SK-N-SH treated with all-trans-retinoic acid at 6 μM for 48 hours (cell line): Measurements from ENCODE around the gene HEXIM1.

Source experiments
- ATAC-seq: fragments of 200-7000 bp; cut with Tn5 transposase; 3 replicates; pipeline ENCODE4 v1.9.1; 2020; ENCODE audit warnings: mild to moderate bottlenecking, moderate library complexity
- ARNTL ChIP-seq: fragments of 450-650 bp; formaldehyde crosslinking; IDR thresholded peaks from 2 replicates; pipeline ENCODE4 v1.5.0; 2020; ENCODE audit warnings: low read depth, mild to moderate bottlenecking, moderate library complexity, borderline replicate concordance
- BACH2 ChIP-seq: fragments of 250-450 bp; sonication (Bioruptor Pico); IDR thresholded peaks from 2 replicates; pipeline ENCODE4 v1.9.0; 2021; ENCODE audit warnings: mild to moderate bottlenecking, borderline replicate concordance
- CREB5 ChIP-seq: fragments of 250-450 bp; sonication (Bioruptor Pico); IDR thresholded peaks from 2 replicates; pipeline ENCODE4 v1.5.1; 2020; ENCODE audit warnings: low read depth, mild to moderate bottlenecking, moderate library complexity
- CSDC2 ChIP-seq: fragments of 250-450 bp; sonication (Bioruptor Pico); IDR thresholded peaks from 2 replicates; pipeline ENCODE4 v1.5.0; 2020; ENCODE audit warnings: mild to moderate bottlenecking, moderate library complexity
- GLIS3 ChIP-seq: fragments of 250-450 bp; sonication (Bioruptor Pico); IDR thresholded peaks from 2 replicates; pipeline ENCODE4 v1.5.0; 2020; ENCODE audit warnings: mild to moderate bottlenecking, moderate library complexity
- ISL1 ChIP-seq: fragments of 250-450 bp; sonication (Bioruptor Pico); IDR thresholded peaks from 2 replicates; pipeline ENCODE4 v2.1.2; 2022; ENCODE audit warnings: mild to moderate bottlenecking, moderate library complexity
- OSR1 ChIP-seq: fragments of 250-450 bp; sonication (Bioruptor Pico); IDR thresholded peaks from 2 replicates; pipeline ENCODE4 v1.8.0; 2022; ENCODE audit warnings: moderate library complexity, mild to moderate bottlenecking, inconsistent platforms
- PATZ1 ChIP-seq: fragments of 250-450 bp; sonication (Bioruptor Pico); IDR thresholded peaks from 2 replicates; pipeline ENCODE4 v1.8.0; 2020; ENCODE audit warnings: mild to moderate bottlenecking, moderate library complexity, borderline replicate concordance
- PPARA ChIP-seq: fragments of 250-450 bp; sonication (Bioruptor Pico); IDR thresholded peaks from 2 replicates; pipeline ENCODE4 v1.5.0; 2020; ENCODE audit warnings: mild to moderate bottlenecking, borderline replicate concordance
- RARB ChIP-seq: fragments of 250-450 bp; sonication (Bioruptor Pico); IDR thresholded peaks from 2 replicates; pipeline ENCODE4 v1.8.0; 2021; ENCODE audit warnings: mild to moderate bottlenecking, moderate library complexity
- SNAI2 ChIP-seq: fragments of 250-450 bp; sonication (Bioruptor Pico); IDR thresholded peaks from 2 replicates; pipeline ENCODE4 v1.5.0; 2020; ENCODE audit warnings: mild to moderate bottlenecking, moderate library complexity
- TCF4 ChIP-seq: fragments of 250-450 bp; sonication (Bioruptor Pico); IDR thresholded peaks from 2 replicates; pipeline ENCODE4 v1.8.0; 2021; ENCODE audit warnings: mild to moderate bottlenecking, moderate library complexity, borderline replicate concordance
- ZC3H10 ChIP-seq: fragments of 250-450 bp; sonication (Bioruptor Pico); IDR thresholded peaks from 2 replicates; pipeline ENCODE4 v1.5.1; 2021; ENCODE audit warnings: mild to moderate bottlenecking, moderate library complexity
- ZFP3 ChIP-seq: fragments of 250-450 bp; sonication (Bioruptor Pico); IDR thresholded peaks from 2 replicates; pipeline ENCODE4 v1.5.0; 2020; ENCODE audit warnings: mild to moderate bottlenecking, moderate library complexity
- ZFP30 ChIP-seq: fragments of 450-650 bp; formaldehyde crosslinking; IDR thresholded peaks from 2 replicates; pipeline ENCODE4 v1.5.0; 2022; ENCODE audit warnings: mild to moderate bottlenecking, moderate library complexity
- ZNF565 ChIP-seq: fragments of 450-650 bp; formaldehyde crosslinking; conservative IDR thresholded peaks from 2 replicates; pipeline ENCODE4 v1.5.0; 2020; ENCODE audit warnings: low read depth, mild to moderate bottlenecking, moderate library complexity
- ZNF70 ChIP-seq: fragments of 450-650 bp; formaldehyde crosslinking; IDR thresholded peaks from 2 replicates; pipeline ENCODE4 v1.5.0; 2020; ENCODE audit warnings: mild to moderate bottlenecking, moderate library complexity
- ZNF8 ChIP-seq: fragments of 450-650 bp; formaldehyde crosslinking; IDR thresholded peaks from 2 replicates; pipeline ENCODE4 v1.5.0; 2020; ENCODE audit warnings: mild to moderate bottlenecking, moderate library complexity
- TF ChIP-seq, protein P1 (sequence below): fragments of 250-450 bp; sonication (Bioruptor Pico); IDR thresholded peaks from 2 replicates; pipeline ENCODE4 v1.5.0; 2020; ENCODE audit warnings: mild to moderate bottlenecking, moderate library complexity
- TF ChIP-seq, protein P2 (sequence below): fragments of 250-450 bp; sonication (Bioruptor Pico); IDR thresholded peaks from 2 replicates; pipeline ENCODE4 v1.5.1; 2021; ENCODE audit warnings: mild to moderate bottlenecking, moderate library complexity

Gene HEXIM1

GRCh38 chr17:45108595-45109521 lies 39.4 kb upstream of the HEXIM1 start:
- TF ChIP-seq ARNTL = no peak
- no peak for TF ChIP-seq PATZ1
- no peak for TF ChIP-seq ZNF8 (CRISPR knock-in tag)
- no peak for TF ChIP-seq ZFP30 (CRISPR knock-in tag)
- TF ChIP-seq SNAI2 (CRISPR knock-in tag) = no peak
- no peak for TF ChIP-seq PPARA
- TF ChIP-seq BACH2 (CRISPR knock-in tag) = no peak
- TF ChIP-seq, protein P1, sequence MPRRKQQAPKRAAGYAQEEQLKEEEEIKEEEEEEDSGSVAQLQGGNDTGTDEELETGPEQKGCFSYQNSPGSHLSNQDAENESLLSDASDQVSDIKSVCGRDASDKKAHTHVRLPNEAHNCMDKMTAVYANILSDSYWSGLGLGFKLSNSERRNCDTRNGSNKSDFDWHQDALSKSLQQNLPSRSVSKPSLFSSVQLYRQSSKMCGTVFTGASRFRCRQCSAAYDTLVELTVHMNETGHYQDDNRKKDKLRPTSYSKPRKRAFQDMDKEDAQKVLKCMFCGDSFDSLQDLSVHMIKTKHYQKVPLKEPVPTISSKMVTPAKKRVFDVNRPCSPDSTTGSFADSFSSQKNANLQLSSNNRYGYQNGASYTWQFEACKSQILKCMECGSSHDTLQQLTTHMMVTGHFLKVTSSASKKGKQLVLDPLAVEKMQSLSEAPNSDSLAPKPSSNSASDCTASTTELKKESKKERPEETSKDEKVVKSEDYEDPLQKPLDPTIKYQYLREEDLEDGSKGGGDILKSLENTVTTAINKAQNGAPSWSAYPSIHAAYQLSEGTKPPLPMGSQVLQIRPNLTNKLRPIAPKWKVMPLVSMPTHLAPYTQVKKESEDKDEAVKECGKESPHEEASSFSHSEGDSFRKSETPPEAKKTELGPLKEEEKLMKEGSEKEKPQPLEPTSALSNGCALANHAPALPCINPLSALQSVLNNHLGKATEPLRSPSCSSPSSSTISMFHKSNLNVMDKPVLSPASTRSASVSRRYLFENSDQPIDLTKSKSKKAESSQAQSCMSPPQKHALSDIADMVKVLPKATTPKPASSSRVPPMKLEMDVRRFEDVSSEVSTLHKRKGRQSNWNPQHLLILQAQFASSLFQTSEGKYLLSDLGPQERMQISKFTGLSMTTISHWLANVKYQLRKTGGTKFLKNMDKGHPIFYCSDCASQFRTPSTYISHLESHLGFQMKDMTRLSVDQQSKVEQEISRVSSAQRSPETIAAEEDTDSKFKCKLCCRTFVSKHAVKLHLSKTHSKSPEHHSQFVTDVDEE (CRISPR knock-in tag) = no peak
- TF ChIP-seq GLIS3 = no peak
- TF ChIP-seq, protein P2, sequence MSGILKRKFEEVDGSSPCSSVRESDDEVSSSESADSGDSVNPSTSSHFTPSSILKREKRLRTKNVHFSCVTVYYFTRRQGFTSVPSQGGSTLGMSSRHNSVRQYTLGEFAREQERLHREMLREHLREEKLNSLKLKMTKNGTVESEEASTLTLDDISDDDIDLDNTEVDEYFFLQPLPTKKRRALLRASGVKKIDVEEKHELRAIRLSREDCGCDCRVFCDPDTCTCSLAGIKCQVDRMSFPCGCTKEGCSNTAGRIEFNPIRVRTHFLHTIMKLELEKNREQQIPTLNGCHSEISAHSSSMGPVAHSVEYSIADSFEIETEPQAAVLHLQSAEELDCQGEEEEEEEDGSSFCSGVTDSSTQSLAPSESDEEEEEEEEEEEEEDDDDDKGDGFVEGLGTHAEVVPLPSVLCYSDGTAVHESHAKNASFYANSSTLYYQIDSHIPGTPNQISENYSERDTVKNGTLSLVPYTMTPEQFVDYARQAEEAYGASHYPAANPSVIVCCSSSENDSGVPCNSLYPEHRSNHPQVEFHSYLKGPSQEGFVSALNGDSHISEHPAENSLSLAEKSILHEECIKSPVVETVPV = no peak
- TF ChIP-seq TCF4 (CRISPR knock-in tag) = no peak
- no peak for TF ChIP-seq ZFP3 (CRISPR knock-in tag)
- TF ChIP-seq ZC3H10 = no peak
- TF ChIP-seq RARB (CRISPR knock-in tag) = no peak
- no peak for TF ChIP-seq ZNF70
- no peak for TF ChIP-seq ISL1 (CRISPR knock-in tag)
- TF ChIP-seq CREB5 (CRISPR knock-in tag) = no peak
- no peak for TF ChIP-seq CSDC2 (CRISPR knock-in tag)
- peak; percentile 17 for ATAC-seq

- peak; percentile 19 for ATAC-seq
- TF ChIP-seq OSR1 (CRISPR knock-in tag) = no peak
Observed at GRCh38 chr17:45110676-45111611, 37.3 kb upstream of the HEXIM1 start.

GRCh38 chr17:45111850-45112249 lies 36.4 kb upstream of the HEXIM1 start:
- TF ChIP-seq ZNF565 (CRISPR knock-in tag) (no peak), CSDC2 (CRISPR knock-in tag) (no peak), TCF4 (CRISPR knock-in tag) (no peak), OSR1 (CRISPR knock-in tag) (no peak), ZNF8 (CRISPR knock-in tag) (no peak), ZNF70 (no peak), GLIS3 (no peak), PATZ1 (no peak)
- TF ChIP-seq, protein P1 (CRISPR knock-in tag) = no peak

More at GRCh38 chr17:45111850-45112249, 36.4 kb upstream of the HEXIM1 start:
- no peak for ATAC-seq
